Right lobe of liver (tissue), 6 donors: ENCODE results near the gene RGS6. TPM values are rescaled to one million over a fixed set of nuclear protein-coding genes. Genes with fewer than 3 reads are reported as not detected.
A peak's percentile ranks its signal among the peaks of the same experiment; 100 is the strongest.

Experiments
- ATAC-seq, 4 donors: fragments of 200-7000 bp; cut with Tn5 transposase; one replicate each; pipeline ENCODE4 v1.9.1; 2020; ENCODE audit warnings: mild to moderate bottlenecking in 4 of 4, moderate library complexity in 4 of 4
- DNase-seq, 3 donors: peaks; one replicate each; pipeline ENCODE4 v3.0.0-alpha.2; 2020
- H3K27ac ChIP-seq, 3 donors: fragments of 200-600 bp; one replicate each; pipeline ENCODE4 v1.8.0; 2022
- H3K27me3 ChIP-seq, 2 donors: fragments of 200-600 bp; one replicate each; pipeline ENCODE4 v1.8.0; 2022
- H3K36me3 ChIP-seq, 4 donors: fragments of 200-600 bp; sonication (generic) in 1 of 4; one replicate each; pipeline versions ENCODE4 v1.5.1 to v1.8.0; 2017 to 2022; ENCODE audit warnings: control low read depth in 1 of 4
- H3K4me1 ChIP-seq, 4 donors: fragments of 200-600 bp; sonication (generic) in 1 of 4; one replicate each; pipeline versions ENCODE4 v1.5.1 to v1.8.0; 2017 to 2022; ENCODE audit warnings: control low read depth in 1 of 4
- H3K4me3 ChIP-seq, 3 donors: fragments of 200-600 bp; one replicate each; pipeline ENCODE4 v1.8.0; 2022
- H3K9me3 ChIP-seq, 4 donors: fragments of 200-600 bp; sonication (generic) in 1 of 4; one replicate each; pipeline versions ENCODE4 v1.5.1 to v1.8.0; 2017 to 2022; ENCODE audit warnings: control low read depth in 1 of 4
- CTCF ChIP-seq, 4 donors: fragments of 200-600 bp in 3 of 4; fragments of 450-650 bp in 1 of 4; IDR thresholded peaks; one replicate each; pipeline versions ENCODE4 v1.5.1 to v1.8.0; 2016 to 2022; ENCODE audit warnings: antibody characterized with exemption in 4 of 4, mild to moderate bottlenecking in 2 of 4
- POLR2A ChIP-seq: fragments of 450-650 bp; IDR thresholded peaks from one replicate; pipeline ENCODE4 v1.6.1; 2017; ENCODE audit warnings: antibody characterized with exemption, mild to moderate bottlenecking
- WGBS: methylation state at CpG from one replicate; pipeline ENCODE4 v1.1.6; 2018; ENCODE audit warnings: low coverage, low lambda C conversion rate; ENCODE audit not compliant: insufficient coverage; ENCODE audit errors: missing lambda C conversion rate; 5-methylcytosine and 5-hydroxymethylcytosine counted together
- intact Hi-C, 2 donors: fragments of 100-400 bp; cut with DNase I; formaldehyde crosslinking; loops; one replicate each; pipeline versions ENCODE4 v1.11.2 to v1.14.1; 2022
- total RNA-seq, 6 experiments: library from RNA; depleted of rRNA in 2 of 6; stranded (reverse); fragments of >200 nt in 2 of 6; fragmentation: NEBNext Ultra II Directional in 3 of 6; extraction: Animal tissue kit (Norgen Biotek cat#: 25700) in 3 of 6; gene quantifications; one replicate each; pipeline versions ENCODE4 v1.1.0 to v1.2.4, GENCODE V29; 2016 to 2023
- donor health status: DM: no; HTN: yes; CAD: no.
- donor health status: DM: no; HTN: no; CAD: no.
- donor health status: DM: no; HTN: no; CAD: no.
- donor health status: DM: no; HTN: yes; CAD: no.
- donor health status: DM: no; HTN: yes; CAD: no.

Gene RGS6
- total RNA-seq, 6 experiments from 2014 or later, result 0.07 TPM; not detected in 5

- intact Hi-C loops, result no loop called here
- ATAC-seq (no peak), DNase-seq (no peak)
- WGBS, result 71% methylated on average over 2 of the region's 4 CpGs
- Histone ChIP-seq H3K27me3 (no peaks in the 10 kb centered on the region), H3K36me3 (no peaks in the 10 kb centered on the region), H3K9me3 (no peaks in the 10 kb centered on the region), H3K4me3 (no peak overlapping the region), H3K27ac (no peak overlapping the region), H3K4me1 (no peaks in the 10 kb centered on the region)
- TF ChIP-seq POLR2A (no peak), CTCF (IDR thresholded peaks at IDR 0.05) (no peak)
Measured at GRCh38 chr14:72457641-72458040, 525.4 kb downstream of the RGS6 start.

GRCh38 chr14:72462056-72462455 lies 529.8 kb downstream of the RGS6 start:
- TF ChIP-seq CTCF (IDR thresholded peaks at IDR 0.05) (no peak), POLR2A (no peak)
- Histone ChIP-seq H3K27me3 (no peaks in the 10 kb centered on the region), H3K4me3 (no peak overlapping the region), H3K9me3 (no peaks in the 10 kb centered on the region), H3K36me3 (no peaks in the 10 kb centered on the region), H3K27ac (no peak overlapping the region), H3K4me1 (no peaks in the 10 kb centered on the region)
- intact Hi-C loops, result no loop called here
- DNase-seq (no peak), ATAC-seq (no peak)
- WGBS, result 68% methylated on average over 2 of the region's 2 CpGs

GRCh38 chr14:72463291-72463866 lies 531.1 kb downstream of the RGS6 start:
- Histone ChIP-seq H3K9me3 (no peaks in the 10 kb centered on the region), H3K27ac (no peak overlapping the region), H3K4me1 (no peaks in the 10 kb centered on the region), H3K4me3 (no peak overlapping the region), H3K36me3 (no peaks in the 10 kb centered on the region), H3K27me3 (no peaks in the 10 kb centered on the region)
- ATAC-seq (peak in 1 of 4 donors; percentile 18), DNase-seq (no peak)
- intact Hi-C loops, result no loop called here
- WGBS, result 52% methylated on average over 5 of the region's 5 CpGs
- TF ChIP-seq CTCF (IDR thresholded peaks at IDR 0.05) (no peak), POLR2A (no peak)

GRCh38 chr14:72464226-72464625 lies 532.0 kb downstream of the RGS6 start:
- TF ChIP-seq POLR2A (no peak), CTCF (IDR thresholded peaks at IDR 0.05) (no peak)
- no peaks in the 10 kb centered on the region for H3K27me3 ChIP-seq
- H3K4me1 ChIP-seq, result no peaks in the 10 kb centered on the region
- 34% methylated on average over 3 of the region's 3 CpGs for WGBS
- no peak overlapping the region for H3K4me3 ChIP-seq
- intact Hi-C loops, result no loop called here
- ATAC-seq, result no peak
- no peaks in the 10 kb centered on the region for H3K9me3 ChIP-seq
- DNase-seq, result no peak
- no peak overlapping the region for H3K27ac ChIP-seq
- H3K36me3 ChIP-seq, result no peaks in the 10 kb centered on the region

- no peaks in the 10 kb centered on the region for H3K27me3 ChIP-seq
- TF ChIP-seq CTCF (IDR thresholded peaks at IDR 0.05) (no peak), POLR2A (no peak)
- intact Hi-C loops, result no loop called here
- H3K4me1 ChIP-seq, result no peaks in the 10 kb centered on the region
- no peaks in the 10 kb centered on the region for H3K36me3 ChIP-seq
- no peak for DNase-seq
- no peak overlapping the region for H3K4me3 ChIP-seq
- H3K9me3 ChIP-seq, result no peaks in the 10 kb centered on the region
- ATAC-seq, result no peak
- no peak overlapping the region for H3K27ac ChIP-seq
Measured at GRCh38 chr14:72466325-72466724, 534.1 kb downstream of the RGS6 start.
